Lower lobe of right lung (tissue), 2 donors: ENCODE data around the gene TTC7B. TPM values are rescaled to one million over a fixed set of nuclear protein-coding genes. Genes with fewer than 3 reads are reported as not detected.

Experiments
- ATAC-seq, 2 donors: fragments of 200-7000 bp; cut with Tn5 transposase; one replicate each; pipeline ENCODE4 v1.9.1; 2020 to 2022; ENCODE audit warnings: mild to moderate bottlenecking in 2 of 2, moderate library complexity in 2 of 2
- DNase-seq: peaks from one replicate; pipeline ENCODE4 v3.0.0-alpha.2; 2020
- H3K27ac ChIP-seq: fragments of 200-600 bp; one replicate; pipeline ENCODE4 v1.8.0; 2022
- H3K27me3 ChIP-seq: fragments of 200-600 bp; one replicate; pipeline ENCODE4 v1.8.0; 2022; ENCODE audit warnings: low read depth
- H3K36me3 ChIP-seq: fragments of 200-600 bp; one replicate; pipeline ENCODE4 v1.8.0; 2022; ENCODE audit warnings: mild to moderate bottlenecking
- H3K4me1 ChIP-seq: fragments of 200-600 bp; one replicate; pipeline ENCODE4 v1.8.0; 2022
- H3K4me3 ChIP-seq: fragments of 200-600 bp; one replicate; pipeline ENCODE4 v1.8.0; 2022; ENCODE audit warnings: mild to moderate bottlenecking
- H3K9me3 ChIP-seq: fragments of 200-600 bp; one replicate; pipeline ENCODE4 v1.8.0; 2022
- intact Hi-C: fragments of 100-400 bp; cut with DNase I; formaldehyde crosslinking; loops from one replicate; pipeline ENCODE4 v1.11.0; 2022
- total RNA-seq: library from RNA; stranded (reverse); fragmentation: NEBNext Ultra II Directional; extraction: Animal tissue kit (Norgen Biotek cat#: 25700); gene quantifications from one replicate; pipeline ENCODE4 v1.2.1, GENCODE V29; 2021
- TF ChIP-seq, protein P1 (sequence below): fragments of 200-600 bp; IDR thresholded peaks from one replicate; pipeline ENCODE4 v1.8.0; 2022; ENCODE audit warnings: antibody characterized with exemption, mild to moderate bottlenecking
- donor health status: DM: no; HTN: yes; CAD: no; lungs with severe emphysema.

TTC7B gene
- total RNA-seq, 1 donor from 2014 or later = 54.1 TPM

- intact Hi-C loops = no loop called here
- ATAC-seq = no peak
- no peaks in the 10 kb centered on the region for H3K36me3 ChIP-seq
- DNase-seq = no peak
- H3K4me1 ChIP-seq = no peaks in the 10 kb centered on the region
- no peak overlapping the region for H3K27ac ChIP-seq
- H3K4me3 ChIP-seq = no peak overlapping the region
- H3K9me3 ChIP-seq = no peaks in the 10 kb centered on the region
- TF ChIP-seq, protein P1, sequence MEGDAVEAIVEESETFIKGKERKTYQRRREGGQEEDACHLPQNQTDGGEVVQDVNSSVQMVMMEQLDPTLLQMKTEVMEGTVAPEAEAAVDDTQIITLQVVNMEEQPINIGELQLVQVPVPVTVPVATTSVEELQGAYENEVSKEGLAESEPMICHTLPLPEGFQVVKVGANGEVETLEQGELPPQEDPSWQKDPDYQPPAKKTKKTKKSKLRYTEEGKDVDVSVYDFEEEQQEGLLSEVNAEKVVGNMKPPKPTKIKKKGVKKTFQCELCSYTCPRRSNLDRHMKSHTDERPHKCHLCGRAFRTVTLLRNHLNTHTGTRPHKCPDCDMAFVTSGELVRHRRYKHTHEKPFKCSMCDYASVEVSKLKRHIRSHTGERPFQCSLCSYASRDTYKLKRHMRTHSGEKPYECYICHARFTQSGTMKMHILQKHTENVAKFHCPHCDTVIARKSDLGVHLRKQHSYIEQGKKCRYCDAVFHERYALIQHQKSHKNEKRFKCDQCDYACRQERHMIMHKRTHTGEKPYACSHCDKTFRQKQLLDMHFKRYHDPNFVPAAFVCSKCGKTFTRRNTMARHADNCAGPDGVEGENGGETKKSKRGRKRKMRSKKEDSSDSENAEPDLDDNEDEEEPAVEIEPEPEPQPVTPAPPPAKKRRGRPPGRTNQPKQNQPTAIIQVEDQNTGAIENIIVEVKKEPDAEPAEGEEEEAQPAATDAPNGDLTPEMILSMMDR = no peak
- H3K27me3 ChIP-seq = no peaks in the 10 kb centered on the region
Measured at GRCh38 chr14:90560558-90560957, 255.7 kb downstream of the TTC7B start.

DNA sequence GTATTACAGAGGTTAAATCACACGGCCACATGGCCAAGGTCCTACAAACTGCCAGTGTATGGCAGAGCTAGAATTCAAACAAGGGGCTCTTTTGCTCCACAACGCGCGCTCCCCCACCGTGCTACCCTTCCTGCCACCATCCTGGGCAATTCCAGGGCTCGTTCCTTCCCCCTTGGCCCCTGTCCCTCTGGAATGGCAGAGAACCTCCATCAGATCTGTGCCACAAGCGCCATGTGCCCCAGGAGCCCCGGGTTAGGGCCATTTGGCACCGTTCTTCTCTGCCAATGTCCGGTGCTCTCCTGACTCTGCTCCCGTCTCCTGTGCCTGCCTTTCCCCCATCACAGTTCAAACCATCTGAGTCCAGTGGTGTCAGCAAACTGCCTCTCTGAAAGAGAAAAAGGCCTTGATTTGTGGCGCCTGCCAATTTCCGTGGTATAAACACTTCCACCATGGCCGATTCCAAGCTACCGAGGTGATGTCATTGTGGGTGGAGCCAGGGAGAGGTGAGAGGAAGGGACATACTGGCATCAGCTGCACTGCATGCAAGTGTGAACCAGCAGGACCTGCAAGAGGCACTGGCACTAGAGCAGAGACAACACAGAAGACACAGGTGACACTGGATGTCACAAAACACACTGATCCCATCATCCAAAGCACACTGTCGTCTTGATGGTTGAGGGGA is 256.3 kb downstream of the TTC7B start:
- no peaks in the 10 kb centered on the region for H3K36me3 ChIP-seq
- ATAC-seq = no peak
- no peak overlapping the region for H3K27ac ChIP-seq
- H3K4me3 ChIP-seq = no peak overlapping the region
- DNase-seq = no peak
- H3K27me3 ChIP-seq = no peaks in the 10 kb centered on the region
- no peaks in the 10 kb centered on the region for H3K4me1 ChIP-seq
- no peaks in the 10 kb centered on the region for H3K9me3 ChIP-seq
- intact Hi-C loops = no loop called here
- TF ChIP-seq, protein P1 = no peak

- H3K36me3 ChIP-seq = no peaks in the 10 kb centered on the region
- no peaks in the 10 kb centered on the region for H3K27me3 ChIP-seq
- no peak overlapping the region for H3K27ac ChIP-seq
- H3K9me3 ChIP-seq = no peaks in the 10 kb centered on the region
- no peak for ATAC-seq
- no peaks in the 10 kb centered on the region for H3K4me1 ChIP-seq
- no peak overlapping the region for H3K4me3 ChIP-seq
- intact Hi-C loops = no loop called here
- no peak for DNase-seq
- TF ChIP-seq, protein P1 = no peak
Measured at GRCh38 chr14:90558983-90559590, 257.1 kb downstream of the TTC7B start.

- Histone ChIP-seq H3K4me3 (no peak overlapping the region), H3K36me3 (no peaks in the 10 kb centered on the region), H3K9me3 (no peaks in the 10 kb centered on the region), H3K4me1 (no peaks in the 10 kb centered on the region), H3K27ac (no peak overlapping the region), H3K27me3 (no peaks in the 10 kb centered on the region)
- TF ChIP-seq, protein P1 = no peak
- DNase-seq (peak; percentile 26), ATAC-seq (no peak)
- intact Hi-C loops = no loop called here
Measured at GRCh38 chr14:90558041-90558982, 257.9 kb downstream of the TTC7B start.

DNA sequence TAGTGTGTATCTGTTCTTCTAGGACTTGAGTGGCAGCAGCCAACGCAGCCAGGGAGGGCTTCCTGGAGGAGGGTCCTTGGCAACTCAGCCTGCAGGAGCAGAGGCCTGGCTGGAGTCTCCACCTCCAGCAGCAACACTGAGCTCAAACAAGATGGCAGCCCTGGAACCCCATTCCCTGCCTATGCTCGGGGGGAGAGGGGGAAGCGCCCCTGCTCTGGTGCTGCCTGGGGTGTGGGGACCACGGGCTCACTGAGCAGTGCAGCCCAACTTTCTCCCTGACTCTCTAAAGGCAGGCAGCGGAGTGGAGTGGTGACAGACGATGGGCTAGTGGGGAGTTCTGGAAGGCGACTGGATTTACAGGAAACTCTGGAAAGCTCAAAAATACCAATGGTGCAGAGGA is 258.7 kb downstream of the TTC7B start:
- intact Hi-C loops = no loop called here
- DNase-seq (peak; percentile 15), ATAC-seq (no peak)
- TF ChIP-seq, protein P1 = no peak
- no peaks in the 10 kb centered on the region for H3K9me3 ChIP-seq
- no peak overlapping the region for H3K27ac ChIP-seq
- no peaks in the 10 kb centered on the region for H3K36me3 ChIP-seq
- H3K27me3 ChIP-seq = no peaks in the 10 kb centered on the region
- no peak overlapping the region for H3K4me3 ChIP-seq
- H3K4me1 ChIP-seq = no peaks in the 10 kb centered on the region
